PFSK-1 (cell line): ENCODE results near the gene COMP.

Source experiments
- REST ChIP-seq, 2 experiments: IDR thresholded peaks; 2 replicates each; pipeline versions ENCODE4 v1.6.1 to v1.8.0; 2011 to 2012; ENCODE audit warnings: low read depth in 2 of 2, low read length in 2 of 2, control low read depth in 1 of 2, inconsistent platforms in 1 of 2, mild to moderate bottlenecking in 1 of 2, moderate library complexity in 1 of 2; ENCODE audit not compliant: insufficient read depth in 1 of 2
- TAF1 ChIP-seq: IDR thresholded peaks from 2 replicates; pipeline ENCODE4 v1.6.1; 2012; ENCODE audit warnings: low read length, control low read depth, borderline replicate concordance; ENCODE audit not compliant: insufficient read depth

GRCh38 chr19:18775586-18776287 lies 15.4 kb downstream of the COMP start:
- no peak for TF ChIP-seq TAF1
- TF ChIP-seq REST (IDR thresholded peaks at IDR 0.05; ENCODE audit: insufficient read depth in 1 of 2, low read depth in 2 of 2, low read length in 2 of 2) = no peak
